ENCODE data around the gene PEAR1. TPM values are rescaled to one million over a fixed set of nuclear protein-coding genes. Genes with fewer than 3 reads are reported as not detected.

The PEAR1 gene
- total and polyA plus RNA-seq, 2 of the 8 experiments (the other 6 are each of a cell fraction or from before 2014, with no cell fraction given): 0.63 to 0.71 TPM

DNA sequence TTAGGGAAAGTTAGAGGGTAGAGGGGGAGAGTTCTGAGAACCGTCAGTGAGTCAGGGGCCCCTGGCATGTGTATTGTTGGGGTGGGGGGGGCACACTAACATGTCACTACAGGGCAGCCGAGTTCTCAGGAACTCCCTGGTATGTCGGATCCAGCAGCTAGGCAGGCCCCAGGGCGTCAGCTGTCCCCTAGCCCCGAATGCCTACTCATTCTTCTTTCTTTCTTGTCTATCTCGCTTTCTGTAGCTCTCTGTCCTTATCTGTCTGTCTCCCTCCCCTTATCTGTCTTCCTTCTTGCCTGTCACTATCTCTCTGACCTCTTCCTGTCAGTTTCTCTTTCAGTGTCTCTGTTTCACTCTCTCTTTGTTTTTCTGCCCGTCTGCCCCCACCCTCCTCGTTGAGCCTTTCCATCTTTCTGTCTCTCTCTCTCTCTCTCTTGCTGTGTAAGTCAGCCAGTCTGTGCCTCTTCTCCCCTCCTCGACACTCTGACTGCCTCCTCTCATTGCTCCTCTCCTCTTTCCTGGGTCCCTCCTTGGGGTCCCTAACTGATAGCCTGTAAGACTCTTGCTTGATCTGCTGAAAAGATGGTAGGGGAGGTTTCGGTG lies 30.4 kb upstream of the PEAR1 start (continued):
- TF ChIP-seq ZNF274 (IDR thresholded peaks at IDR 0.05; ENCODE audit: borderline replicate concordance, extremely low read depth, low read length) (no peak), CBX5 (IDR thresholded peaks at IDR 0.05; ENCODE audit: low read depth, low read length) (no peak), POU5F1 (IDR thresholded peaks at IDR 0.05; ENCODE audit: low read depth, low read length) (no peak)
- TF ChIP-seq, protein P1, sequence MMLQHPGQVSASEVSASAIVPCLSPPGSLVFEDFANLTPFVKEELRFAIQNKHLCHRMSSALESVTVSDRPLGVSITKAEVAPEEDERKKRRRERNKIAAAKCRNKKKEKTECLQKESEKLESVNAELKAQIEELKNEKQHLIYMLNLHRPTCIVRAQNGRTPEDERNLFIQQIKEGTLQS (IDR thresholded peaks at IDR 0.05; ENCODE audit: insufficient read depth, low read depth, low read length): no peak
- TF ChIP-seq, protein P2, sequence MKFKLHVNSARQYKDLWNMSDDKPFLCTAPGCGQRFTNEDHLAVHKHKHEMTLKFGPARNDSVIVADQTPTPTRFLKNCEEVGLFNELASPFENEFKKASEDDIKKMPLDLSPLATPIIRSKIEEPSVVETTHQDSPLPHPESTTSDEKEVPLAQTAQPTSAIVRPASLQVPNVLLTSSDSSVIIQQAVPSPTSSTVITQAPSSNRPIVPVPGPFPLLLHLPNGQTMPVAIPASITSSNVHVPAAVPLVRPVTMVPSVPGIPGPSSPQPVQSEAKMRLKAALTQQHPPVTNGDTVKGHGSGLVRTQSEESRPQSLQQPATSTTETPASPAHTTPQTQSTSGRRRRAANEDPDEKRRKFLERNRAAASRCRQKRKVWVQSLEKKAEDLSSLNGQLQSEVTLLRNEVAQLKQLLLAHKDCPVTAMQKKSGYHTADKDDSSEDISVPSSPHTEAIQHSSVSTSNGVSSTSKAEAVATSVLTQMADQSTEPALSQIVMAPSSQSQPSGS (IDR thresholded peaks at IDR 0.05; ENCODE audit: low read length): no peak
